AG10803 (cell line): ENCODE measurements around the gene PTPN22.
A peak's percentile ranks its signal among the peaks of the same experiment; 100 is the strongest.

Experiments used
- DNase-seq: peaks from one replicate; pipeline ENCODE4 v3.0.0; 2010; ENCODE audit warnings: low read depth
- H3K4me3 ChIP-seq: 2 replicates; pipeline ENCODE4 v1.5.1; 2011; ENCODE audit warnings: mild to moderate bottlenecking, low read length, control low read depth
- TF ChIP-seq, protein P1 (sequence below): conservative IDR thresholded peaks from 2 replicates; pipeline ENCODE4 v1.5.1; 2011; ENCODE audit warnings: mild to moderate bottlenecking, low read length, control low read depth, inconsistent platforms

Gene PTPN22

DNA sequence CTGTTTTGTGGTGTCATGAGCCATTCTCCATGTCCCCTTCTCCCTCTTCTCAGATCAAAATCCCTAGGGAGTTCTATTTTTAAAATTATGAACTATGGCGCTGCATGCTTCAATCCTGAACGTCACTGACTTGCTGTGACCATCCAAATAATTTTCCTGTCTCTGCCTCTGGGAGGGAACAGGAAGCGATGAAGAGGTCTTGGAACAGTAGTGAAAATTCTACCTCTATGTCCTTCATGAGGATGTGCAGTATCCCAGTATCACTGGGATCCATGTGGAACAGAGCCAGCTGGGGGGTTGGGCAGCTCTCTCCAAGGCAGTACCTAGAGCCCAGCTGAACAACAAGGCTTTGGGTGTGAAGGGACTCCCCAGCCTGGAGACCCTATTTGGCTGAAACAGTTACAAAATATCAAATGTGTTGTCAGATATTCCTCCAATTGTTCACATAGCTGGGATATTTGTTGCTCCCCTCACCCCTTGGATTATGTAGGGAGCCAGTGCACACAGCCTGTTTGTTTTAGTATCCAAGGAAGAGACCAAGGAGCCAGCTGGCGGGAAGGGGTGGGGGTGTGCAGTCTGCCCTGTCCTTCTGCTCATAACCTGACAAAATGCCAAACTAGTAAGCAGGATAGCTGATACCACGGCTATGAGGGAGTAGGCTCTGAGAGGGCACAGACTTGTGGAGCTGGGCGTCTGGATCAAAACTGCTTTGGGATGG lies 41.2 kb upstream of the PTPN22 start:
- DNase-seq, result peak; percentile 93
- TF ChIP-seq, protein P1, sequence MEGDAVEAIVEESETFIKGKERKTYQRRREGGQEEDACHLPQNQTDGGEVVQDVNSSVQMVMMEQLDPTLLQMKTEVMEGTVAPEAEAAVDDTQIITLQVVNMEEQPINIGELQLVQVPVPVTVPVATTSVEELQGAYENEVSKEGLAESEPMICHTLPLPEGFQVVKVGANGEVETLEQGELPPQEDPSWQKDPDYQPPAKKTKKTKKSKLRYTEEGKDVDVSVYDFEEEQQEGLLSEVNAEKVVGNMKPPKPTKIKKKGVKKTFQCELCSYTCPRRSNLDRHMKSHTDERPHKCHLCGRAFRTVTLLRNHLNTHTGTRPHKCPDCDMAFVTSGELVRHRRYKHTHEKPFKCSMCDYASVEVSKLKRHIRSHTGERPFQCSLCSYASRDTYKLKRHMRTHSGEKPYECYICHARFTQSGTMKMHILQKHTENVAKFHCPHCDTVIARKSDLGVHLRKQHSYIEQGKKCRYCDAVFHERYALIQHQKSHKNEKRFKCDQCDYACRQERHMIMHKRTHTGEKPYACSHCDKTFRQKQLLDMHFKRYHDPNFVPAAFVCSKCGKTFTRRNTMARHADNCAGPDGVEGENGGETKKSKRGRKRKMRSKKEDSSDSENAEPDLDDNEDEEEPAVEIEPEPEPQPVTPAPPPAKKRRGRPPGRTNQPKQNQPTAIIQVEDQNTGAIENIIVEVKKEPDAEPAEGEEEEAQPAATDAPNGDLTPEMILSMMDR, result no peak
- no peak overlapping the region for H3K4me3 ChIP-seq

DNA sequence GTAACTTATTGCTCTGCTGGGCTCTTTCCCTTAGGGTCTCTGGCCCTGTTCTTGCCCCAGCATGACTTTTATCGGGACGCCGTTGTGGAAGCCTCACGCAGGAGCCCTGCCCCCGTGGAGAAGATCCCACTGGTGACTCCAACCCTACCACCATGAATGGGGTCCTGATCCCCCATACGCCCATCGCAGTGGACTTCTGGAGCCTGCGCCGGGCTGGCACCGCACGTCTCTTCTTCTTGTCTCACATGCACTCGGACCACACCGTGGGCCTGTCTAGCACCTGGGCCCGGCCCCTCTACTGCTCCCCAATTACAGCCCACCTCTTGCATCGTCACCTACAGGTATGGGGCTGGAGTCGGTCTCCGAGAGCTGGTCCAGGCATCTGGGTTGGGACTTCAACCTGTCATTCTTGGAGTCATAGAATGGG lies 33.9 kb upstream of the PTPN22 start:
- TF ChIP-seq, protein P1, result no peak
- no peak for DNase-seq
- H3K4me3 ChIP-seq, result peak overlapping the region; percentile 93

DNA sequence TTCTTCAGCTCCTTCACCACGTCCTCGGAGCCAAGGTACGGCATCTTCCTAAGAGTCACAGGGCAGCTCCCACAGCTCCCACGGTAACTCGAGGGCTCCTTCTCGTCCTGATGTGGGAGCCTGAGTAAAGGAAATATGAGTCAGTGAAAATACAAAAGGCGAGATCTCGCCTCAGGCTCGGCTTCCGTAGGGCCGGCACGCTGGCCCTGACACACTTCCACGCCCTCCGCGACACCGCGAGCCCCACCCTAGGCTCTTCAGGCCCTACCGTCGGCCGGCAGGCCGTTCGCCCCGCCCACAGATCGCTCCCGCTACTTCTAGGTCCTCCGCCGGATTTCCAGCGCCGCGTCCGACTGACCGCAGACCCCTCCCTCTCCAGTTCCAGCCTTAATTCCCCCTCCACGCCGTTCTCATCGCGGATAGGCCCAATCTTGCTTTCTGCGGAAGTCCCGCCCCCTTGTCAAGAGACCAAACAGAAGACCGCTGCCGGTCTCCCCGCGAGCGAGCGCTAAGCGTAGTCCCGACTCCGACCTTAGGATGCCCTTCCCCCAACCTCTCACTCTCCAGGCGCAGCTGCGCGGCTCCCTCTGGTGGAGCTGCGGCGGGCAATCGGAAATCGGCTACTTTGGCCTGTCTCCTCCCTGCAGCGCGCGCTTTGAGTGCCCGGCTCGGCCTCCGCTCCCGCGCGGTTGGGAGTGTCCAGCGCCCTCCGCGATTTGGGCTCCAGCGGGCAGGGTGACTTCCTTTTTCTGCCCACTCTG lies 33.3 kb upstream of the PTPN22 start, which contains the start of the genes AP4B1 and DCLRE1B:
AP4B1 (minus strand) TSS at position 126 of the 761 bp plus-strand sequence; CDS start at position 44, 82 bp downstream.
DCLRE1B (plus strand) TSS at position 653 of the 761 bp plus-strand sequence. CDS start 261 bp downstream, outside the sequence.
- TF ChIP-seq, protein P1, result peak; percentile 78
- peak within 1 kb of the TSS; percentile 97 for H3K4me3 ChIP-seq
- peak; percentile 100 for DNase-seq

DNA sequence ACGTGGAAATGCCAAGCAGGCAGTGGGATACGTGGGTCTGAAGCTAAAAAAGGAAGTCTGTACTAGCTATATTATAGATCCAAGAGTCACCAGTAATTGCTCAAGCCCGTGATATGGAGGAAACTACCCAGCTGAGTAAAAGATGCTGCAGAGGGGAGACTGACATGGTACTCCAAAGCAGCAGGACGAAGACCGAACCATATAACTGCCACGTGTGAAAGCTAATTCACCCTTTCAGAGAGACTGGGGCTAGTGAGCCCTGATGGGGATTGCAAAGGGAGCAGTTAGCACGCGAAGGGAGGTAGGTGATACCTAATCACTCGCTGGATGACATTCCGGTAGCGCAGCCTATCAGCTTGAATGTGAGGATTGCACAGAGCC lies 32.8 kb upstream of the PTPN22 start:
- TF ChIP-seq, protein P1, result no peak
- peak overlapping the region; percentile 97 for H3K4me3 ChIP-seq
- no peak for DNase-seq

DNA sequence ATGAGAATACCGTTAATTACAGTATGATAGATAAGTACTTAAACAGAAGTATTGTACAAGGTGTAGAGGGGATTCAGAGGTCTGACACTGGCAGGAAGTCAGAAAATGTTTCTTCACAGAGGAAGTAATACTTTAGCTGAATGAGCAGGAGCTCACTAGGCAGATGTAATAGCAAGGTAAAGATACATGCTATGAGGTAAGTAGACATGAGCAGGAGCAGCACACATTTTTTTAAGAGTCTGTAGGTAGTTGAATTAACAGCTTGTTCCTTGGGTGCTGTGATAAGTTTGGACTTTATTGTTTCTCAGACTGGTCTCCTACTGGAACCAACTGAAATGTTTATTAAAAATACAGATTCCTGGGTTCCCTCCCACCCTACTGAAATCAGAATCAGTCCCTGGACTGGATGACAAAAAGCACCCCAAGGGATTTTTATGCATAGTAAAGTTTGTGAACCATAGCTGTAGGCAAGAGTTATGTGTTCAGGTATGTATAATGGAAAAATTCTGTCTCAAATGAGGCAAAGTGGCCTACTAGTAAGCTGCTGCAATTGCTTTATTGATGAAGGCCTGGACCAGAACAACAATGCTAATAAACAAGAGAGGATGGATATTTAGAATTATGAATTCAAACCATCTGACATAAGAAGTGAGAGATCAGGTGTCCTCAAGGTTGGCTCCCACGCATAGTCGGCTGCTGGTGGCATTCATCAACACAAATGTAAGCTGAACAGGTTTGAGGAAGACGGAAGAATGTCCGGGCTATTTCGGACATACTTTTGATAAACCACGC lies 32.2 kb upstream of the PTPN22 start:
- TF ChIP-seq, protein P1, result no peak
- H3K4me3 ChIP-seq, result peak overlapping the region; percentile 97
- peak; percentile 3 for DNase-seq

DNA sequence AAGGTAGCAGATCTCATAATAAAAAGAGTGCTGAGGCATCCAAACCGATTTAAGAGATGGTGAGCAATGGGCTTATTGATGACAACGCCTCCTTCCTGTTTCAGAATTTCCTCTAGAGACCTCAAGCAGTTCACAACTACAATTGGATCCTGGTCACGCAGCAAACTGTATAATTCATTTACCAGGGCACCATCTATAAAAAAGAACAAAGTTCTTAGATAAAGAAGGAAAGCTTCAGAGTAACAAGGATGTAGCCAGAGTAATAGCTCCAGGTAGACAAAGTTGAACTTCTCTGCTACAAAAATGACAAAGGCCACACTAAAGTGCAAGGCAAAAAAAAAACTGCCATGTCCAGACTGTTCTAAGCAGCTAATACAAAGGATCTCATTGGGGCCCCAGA lies 29.7 kb upstream of the PTPN22 start:
- TF ChIP-seq, protein P1, result no peak
- DNase-seq, result no peak

More for the DNA sequence above, 29.7 kb upstream of the PTPN22 start:
- no peak overlapping the region for H3K4me3 ChIP-seq
